LNCaP clone FGC (cell line): ENCODE data around the gene PPP1R15B.

Experiments used
- DNase-seq: peaks from one replicate; pipeline ENCODE4 v3.0.0-alpha.2; 2011; ENCODE audit warnings: low read depth
- H3K4me3 ChIP-seq: 2 replicates; pipeline ENCODE4 v1.5.1; 2011; ENCODE audit warnings: mild to moderate bottlenecking, low read depth, low read length, control low read depth
- TF ChIP-seq, protein P1 (sequence below): IDR thresholded peaks from 2 replicates; pipeline ENCODE4 v1.5.1; 2012; ENCODE audit warnings: mild to moderate bottlenecking; ENCODE audit not compliant: control insufficient read depth, insufficient read depth; ENCODE audit errors: extremely low read depth

PPP1R15B gene

DNA sequence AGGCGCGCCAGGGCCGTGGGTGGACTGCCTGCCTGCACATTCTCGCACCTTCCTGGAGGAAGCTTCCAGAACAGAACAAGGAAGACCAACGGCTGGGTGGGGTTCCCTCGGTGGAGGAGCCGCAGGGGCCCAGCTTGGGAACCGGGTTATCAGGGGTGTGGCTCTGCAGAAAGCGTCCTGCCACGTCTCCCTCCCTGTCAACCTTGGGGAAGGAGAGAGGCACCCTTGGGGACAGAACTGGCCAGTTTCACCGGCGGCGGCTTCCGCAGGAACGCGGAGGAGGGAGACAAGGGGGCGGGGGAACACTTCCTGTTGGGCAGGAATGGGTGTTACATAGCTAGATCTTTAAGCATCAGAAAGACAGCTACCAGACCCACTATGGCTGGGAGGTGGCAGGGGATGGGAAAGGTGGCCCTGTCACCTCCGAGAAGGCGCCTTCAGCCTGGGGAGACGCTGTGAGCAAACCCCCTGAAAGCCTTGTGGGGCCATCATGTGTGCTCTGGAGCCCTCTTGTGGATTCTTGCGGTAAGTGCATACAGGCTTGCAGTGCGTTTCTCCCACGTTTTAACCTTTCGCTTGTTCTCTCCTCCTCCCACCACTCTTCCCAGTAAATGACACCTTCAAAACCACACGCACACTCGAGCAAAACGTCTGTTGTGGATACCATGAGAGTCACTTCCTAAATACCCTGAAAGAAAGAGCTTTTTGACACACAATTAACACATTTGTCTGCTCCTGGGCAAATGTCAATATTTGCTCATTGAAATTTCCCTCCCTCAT lies 48.1 kb downstream of the PPP1R15B start:
- TF ChIP-seq, protein P1, sequence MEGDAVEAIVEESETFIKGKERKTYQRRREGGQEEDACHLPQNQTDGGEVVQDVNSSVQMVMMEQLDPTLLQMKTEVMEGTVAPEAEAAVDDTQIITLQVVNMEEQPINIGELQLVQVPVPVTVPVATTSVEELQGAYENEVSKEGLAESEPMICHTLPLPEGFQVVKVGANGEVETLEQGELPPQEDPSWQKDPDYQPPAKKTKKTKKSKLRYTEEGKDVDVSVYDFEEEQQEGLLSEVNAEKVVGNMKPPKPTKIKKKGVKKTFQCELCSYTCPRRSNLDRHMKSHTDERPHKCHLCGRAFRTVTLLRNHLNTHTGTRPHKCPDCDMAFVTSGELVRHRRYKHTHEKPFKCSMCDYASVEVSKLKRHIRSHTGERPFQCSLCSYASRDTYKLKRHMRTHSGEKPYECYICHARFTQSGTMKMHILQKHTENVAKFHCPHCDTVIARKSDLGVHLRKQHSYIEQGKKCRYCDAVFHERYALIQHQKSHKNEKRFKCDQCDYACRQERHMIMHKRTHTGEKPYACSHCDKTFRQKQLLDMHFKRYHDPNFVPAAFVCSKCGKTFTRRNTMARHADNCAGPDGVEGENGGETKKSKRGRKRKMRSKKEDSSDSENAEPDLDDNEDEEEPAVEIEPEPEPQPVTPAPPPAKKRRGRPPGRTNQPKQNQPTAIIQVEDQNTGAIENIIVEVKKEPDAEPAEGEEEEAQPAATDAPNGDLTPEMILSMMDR, result peak; percentile 83
- no peak for DNase-seq
- H3K4me3 ChIP-seq, result peak overlapping the region; percentile 47

DNA sequence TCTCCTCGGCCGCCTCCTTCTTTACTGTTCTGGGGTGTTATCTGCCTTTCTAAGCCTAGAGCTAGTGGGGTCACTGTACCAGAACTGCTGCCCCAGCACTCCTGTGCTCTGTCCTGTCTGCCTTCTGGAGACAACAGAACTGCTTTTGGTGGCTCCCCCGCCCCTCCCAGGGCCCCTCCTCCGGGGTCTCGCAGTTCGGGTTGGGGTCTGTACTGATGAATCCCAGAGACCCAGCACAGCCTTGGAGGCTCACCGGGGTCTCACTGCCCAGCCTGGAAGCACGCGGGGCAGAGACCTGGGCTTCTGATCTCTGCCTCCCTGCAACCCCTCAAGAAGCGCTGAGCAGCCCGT lies 48.7 kb downstream of the PPP1R15B start:
- DNase-seq, result no peak
- TF ChIP-seq, protein P1, result no peak
- H3K4me3 ChIP-seq, result peak overlapping the region; percentile 47

DNA sequence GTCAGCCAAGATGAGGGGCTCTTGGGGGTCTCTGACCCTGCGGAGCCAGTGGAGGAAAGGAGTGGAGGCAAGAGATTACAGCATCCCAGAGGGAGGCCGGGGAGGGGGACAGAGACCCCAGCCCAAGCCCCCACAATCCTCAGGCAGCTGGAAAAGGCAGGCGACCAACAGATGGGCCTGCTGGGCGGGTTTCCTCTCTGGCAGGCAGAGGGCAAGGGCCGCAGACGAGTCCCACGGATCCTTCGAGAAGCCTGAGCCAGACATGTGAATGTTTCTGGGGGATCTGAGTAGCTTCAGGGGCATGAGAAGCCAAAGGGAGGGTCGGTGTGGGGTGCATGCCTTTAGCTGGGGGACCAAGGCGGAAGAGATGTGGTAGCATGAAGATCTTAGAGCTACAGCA lies 49.8 kb downstream of the PPP1R15B start:
- no peak for DNase-seq
- no peak overlapping the region for H3K4me3 ChIP-seq
- TF ChIP-seq, protein P1, result no peak

DNA sequence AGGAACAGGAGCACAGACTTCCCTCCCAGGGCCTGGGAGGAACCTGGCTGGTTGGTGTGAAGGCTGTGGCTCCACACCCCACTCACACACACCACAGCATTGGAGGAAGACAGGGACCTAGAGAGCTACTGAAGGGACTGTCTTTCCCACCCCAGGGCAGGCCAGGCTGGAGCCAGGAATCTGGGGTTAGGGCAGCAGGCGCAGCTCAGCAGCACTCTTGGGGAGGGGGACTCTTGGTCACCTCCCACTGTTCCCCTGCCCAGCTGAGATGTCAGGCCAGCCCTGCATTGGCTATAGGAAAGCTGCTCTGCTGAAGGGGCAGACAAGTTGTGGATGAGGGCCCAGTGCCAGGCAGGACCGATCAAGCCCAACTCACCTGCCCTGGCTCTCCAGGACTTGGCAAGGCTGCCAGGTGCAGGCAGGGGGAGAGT lies 50.3 kb downstream of the PPP1R15B start:
- no peak for DNase-seq
- no peak overlapping the region for H3K4me3 ChIP-seq
- TF ChIP-seq, protein P1, result no peak

DNA sequence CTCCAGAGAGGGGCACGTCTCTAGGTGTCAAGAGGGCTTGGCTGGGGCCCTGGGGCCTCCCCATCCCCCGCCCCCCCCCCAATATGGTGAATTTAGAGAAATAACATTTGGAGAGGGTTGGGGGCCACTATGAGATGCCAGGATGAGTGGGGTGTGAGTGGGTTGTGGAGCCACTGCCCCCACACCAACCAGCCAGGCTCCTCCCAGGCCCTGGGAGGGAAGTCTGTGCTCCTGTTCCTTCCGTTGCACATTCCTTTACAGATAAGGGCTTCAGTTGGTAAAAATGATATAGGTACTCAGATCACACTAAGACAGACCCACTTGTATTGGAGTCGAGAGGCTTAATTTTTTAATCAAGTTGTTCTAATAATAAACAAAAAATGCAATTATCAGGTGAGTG lies 51.3 kb downstream of the PPP1R15B start:
- DNase-seq, result no peak
- H3K4me3 ChIP-seq, result no peak overlapping the region
- TF ChIP-seq, protein P1, result no peak

DNA sequence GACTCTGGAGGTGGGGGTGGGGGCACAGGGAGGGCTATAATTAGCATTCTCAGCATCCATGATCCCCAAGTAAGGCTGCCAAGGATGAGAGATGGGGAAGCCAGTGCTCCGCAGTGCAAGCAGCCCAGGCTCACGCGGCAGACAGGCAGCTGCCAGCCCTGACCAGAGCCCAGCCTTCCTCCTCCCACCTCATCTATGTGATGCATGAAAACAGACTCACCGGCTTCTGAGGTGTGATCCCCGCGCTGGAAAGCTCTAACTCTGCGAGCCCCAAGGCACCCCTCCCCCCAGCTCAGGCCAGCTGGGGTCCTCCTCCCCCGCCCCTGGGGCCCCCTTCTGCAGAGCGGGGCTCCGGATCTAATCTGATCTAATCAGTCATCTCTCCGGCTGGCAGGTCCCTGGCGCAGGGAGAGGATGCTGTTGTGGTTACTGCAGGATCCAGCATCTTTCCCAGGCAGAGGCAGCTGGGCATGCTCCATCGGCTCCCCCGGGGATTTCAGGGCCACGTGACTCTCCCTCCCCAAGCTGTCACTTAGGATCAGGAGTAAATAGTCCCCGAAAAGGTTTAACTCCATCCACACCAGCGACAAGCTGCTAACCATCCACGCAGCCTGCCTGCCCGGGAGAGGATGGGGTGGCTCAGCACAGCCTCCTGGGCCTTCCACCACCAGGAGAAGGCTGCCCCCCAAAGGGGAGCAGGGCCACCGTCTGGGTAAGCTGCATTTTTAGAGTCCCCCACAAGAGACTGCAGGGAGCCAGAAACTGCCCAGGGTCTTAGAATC lies 52.0 kb downstream of the PPP1R15B start, which contains the start of gene PLEKHA6:
Gene PLEKHA6, minus strand, starts transcription at position 456 of the 782 bp plus-strand sequence. CDS start 86,202 bp downstream, outside the sequence.
- TF ChIP-seq, protein P1, result no peak
- no peak within 1 kb of the TSS for H3K4me3 ChIP-seq
- DNase-seq, result no peak

DNA sequence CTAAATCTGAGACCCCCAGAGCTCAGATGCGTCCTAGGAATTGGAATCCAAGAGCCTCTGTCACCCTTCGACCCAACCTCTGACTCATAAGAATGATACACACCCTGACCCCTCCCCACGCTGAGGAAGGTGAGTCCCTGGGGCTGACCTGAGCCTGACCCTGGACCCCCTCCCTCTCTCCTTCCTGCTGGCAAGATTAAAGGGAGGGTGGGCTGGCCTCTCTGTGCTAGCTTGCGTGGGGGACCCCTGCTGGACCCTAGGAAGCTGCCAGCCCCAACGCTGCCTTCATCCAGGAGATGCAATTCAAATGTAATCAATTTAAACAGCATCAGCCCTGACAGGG lies 52.5 kb downstream of the PPP1R15B start:
- TF ChIP-seq, protein P1, result no peak
- no peak overlapping the region for H3K4me3 ChIP-seq
- DNase-seq, result no peak
